ENCODE data around the gene MED14.
"Not testable (repeated sequence)": the region's sequence is repeated elsewhere in the genome, so short reads cannot be mapped to it uniquely, and the experiment has no call there.

MED14 gene

DNA sequence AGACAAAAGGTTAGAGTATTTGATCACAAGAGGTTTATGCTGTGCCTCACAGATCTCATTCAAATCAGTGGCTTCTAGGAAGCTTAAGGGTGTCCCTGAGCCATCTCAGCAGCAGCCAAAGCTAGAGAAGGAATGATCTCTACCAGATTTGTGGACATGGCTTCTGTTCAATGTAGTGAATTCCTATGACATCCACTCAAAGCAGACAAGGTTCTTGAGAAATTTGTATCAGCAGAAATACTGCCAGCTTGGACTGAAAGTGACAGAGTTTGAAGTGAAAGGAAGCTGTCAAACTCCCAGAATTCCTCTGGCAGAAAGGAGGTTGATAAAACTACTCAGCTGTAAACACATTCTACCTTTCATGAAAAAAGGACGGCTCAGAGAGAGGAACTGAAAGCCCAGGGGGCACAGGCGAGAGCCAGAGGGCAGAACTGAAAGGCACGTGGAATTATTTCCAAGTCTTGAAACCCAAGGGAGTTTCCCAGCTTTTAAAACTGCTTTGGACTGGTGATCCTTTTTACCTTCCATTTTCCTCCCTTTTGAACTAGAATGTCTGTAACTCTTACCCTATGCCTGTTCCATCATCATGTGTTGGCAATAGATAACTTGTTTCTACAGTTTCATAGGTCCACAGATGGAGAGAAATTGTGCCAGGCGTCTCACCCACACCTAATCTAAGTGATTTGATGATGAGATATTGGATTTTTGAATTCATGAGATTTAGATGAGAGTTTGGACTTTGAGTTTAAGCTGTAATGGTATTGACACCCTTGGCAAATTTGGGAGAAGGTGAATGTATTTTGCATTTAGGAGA, 14.5 kb upstream of the MED14 start:
- Histone ChIP-seq H3K9me3 (ENCODE audit: control extremely low read depth in 1 of 5, control insufficient read depth in 4 of 5, insufficient read depth in 2 of 5, low read depth in 1 of 5, low read length in 4 of 5) (peaks cover 0 to 2% (median 0%) of the 10 kb centered on the region in 5 experiments), H3K36me3 (ENCODE audit: control insufficient read depth in 4 of 4, insufficient read depth in 4 of 4, low read length in 3 of 4) (no peaks in the 10 kb centered on the region), H3K27me3 (replicated peaks in 2 of 5; ENCODE audit: control insufficient read depth in 4 of 5, insufficient read depth in 5 of 5, low read length in 4 of 5) (peaks cover 0 to 10% (median 0%) of the 10 kb centered on the region in 5 experiments), H3K4me1 (ENCODE audit: control extremely low read depth in 1 of 4, control insufficient read depth in 4 of 4, insufficient read depth in 4 of 4, low read length in 3 of 4) (peaks cover 0 to 12% (median 1%) of the 10 kb centered on the region in 4 experiments), H3K27ac (ENCODE audit: insufficient read depth in 1 of 2, low read depth in 1 of 2, low read length in 2 of 2, poor library complexity in 1 of 2, severe bottlenecking in 2 of 2) (peak overlapping the region in 1 of 2 experiments; percentile 51), H3K4me3 (ENCODE audit: control insufficient read depth in 1 of 7, extremely low read depth in 1 of 7, insufficient read depth in 4 of 7, low read depth in 2 of 7, low read length in 6 of 7) (no peak overlapping the region)
- WGBS (ENCODE audit: insufficient coverage), result 50% methylated on average over 3 of the region's 4 CpGs
- CTCF ChIA-PET, result interaction anchor here (1.2 kb wide), 1 partner anchor 13 kb away, joined by 4 read pairs; no protein-coding TSS in a partner anchor
- DNase-seq, result no peak
- POLR2A ChIA-PET, result no interaction called here

DNA sequence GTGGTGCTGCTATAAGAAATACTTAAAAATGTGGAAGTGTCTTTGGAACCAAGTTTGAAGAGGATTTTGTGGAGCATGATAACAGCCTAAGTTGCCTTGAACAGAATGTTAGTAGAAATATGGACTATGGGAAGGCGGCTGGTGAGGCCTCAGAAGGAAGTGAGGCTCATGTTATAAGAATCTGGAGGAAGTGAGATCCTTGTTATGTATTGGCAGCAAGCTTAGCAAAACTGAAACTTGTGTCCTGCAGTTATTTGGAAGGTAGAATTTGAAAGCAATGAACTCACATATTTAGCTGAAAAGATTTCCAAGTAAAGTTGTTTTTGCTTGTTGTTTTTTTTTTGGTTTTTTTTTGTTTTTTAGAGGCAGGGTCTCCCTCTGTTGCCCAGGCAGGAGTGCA, 13.6 kb upstream of the MED14 start:
- H3K36me3 ChIP-seq (ENCODE audit: control insufficient read depth in 4 of 4, insufficient read depth in 4 of 4, low read length in 3 of 4), result no peaks in the 10 kb centered on the region
- DNase-seq, result no peak
- H3K27me3 ChIP-seq (replicated peaks in 2 of 5; ENCODE audit: control insufficient read depth in 4 of 5, insufficient read depth in 5 of 5, low read length in 4 of 5), result peaks cover 0 to 7% (median 0%) of the 10 kb centered on the region in 5 experiments
- H3K4me1 ChIP-seq (ENCODE audit: control extremely low read depth in 1 of 4, control insufficient read depth in 4 of 4, insufficient read depth in 4 of 4, low read length in 3 of 4), result peaks cover 0 to 12% (median 1%) of the 10 kb centered on the region in 4 experiments
- H3K27ac ChIP-seq (ENCODE audit: insufficient read depth in 1 of 2, low read depth in 1 of 2, low read length in 2 of 2, poor library complexity in 1 of 2, severe bottlenecking in 2 of 2), result no peak overlapping the region
- 23% methylated on average over 1 of the region's 1 CpG for WGBS (ENCODE audit: insufficient coverage)
- ChIA-PET POLR2A (no interaction called here), CTCF (no interaction called here)
- H3K4me3 ChIP-seq (ENCODE audit: control insufficient read depth in 1 of 7, extremely low read depth in 1 of 7, insufficient read depth in 4 of 7, low read depth in 2 of 7, low read length in 6 of 7), result no peak overlapping the region
- H3K9me3 ChIP-seq (ENCODE audit: control extremely low read depth in 1 of 5, control insufficient read depth in 4 of 5, insufficient read depth in 2 of 5, low read depth in 1 of 5, low read length in 4 of 5), result no peaks in the 10 kb centered on the region

DNA sequence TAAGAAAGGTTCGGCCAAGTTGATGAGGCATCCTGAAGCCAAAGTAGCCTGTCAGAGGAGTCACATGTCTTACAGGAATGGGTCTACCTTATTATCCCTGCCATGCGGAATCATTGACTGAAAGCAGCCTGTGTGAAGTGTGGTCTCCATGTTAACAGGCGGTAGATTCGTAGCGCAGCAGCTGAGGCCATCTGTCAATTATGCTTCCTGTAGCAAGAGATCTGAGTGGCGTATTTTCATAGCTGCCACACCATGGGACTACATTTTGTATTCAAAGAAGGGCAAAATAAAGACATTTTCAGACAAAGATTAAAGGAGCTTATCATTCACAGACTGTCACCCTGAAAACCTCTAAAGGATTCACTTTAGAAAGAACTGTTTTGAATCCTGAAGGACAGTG, 11.2 kb upstream of the MED14 start:
- ChIA-PET CTCF (no interaction called here), POLR2A (no interaction called here)
- Histone ChIP-seq H3K36me3 (ENCODE audit: control insufficient read depth in 4 of 4, insufficient read depth in 4 of 4, low read length in 3 of 4) (no peaks in the 10 kb centered on the region), H3K4me1 (ENCODE audit: control extremely low read depth in 1 of 4, control insufficient read depth in 4 of 4, insufficient read depth in 4 of 4, low read length in 3 of 4) (peaks cover 0 to 12% (median 1%) of the 10 kb centered on the region in 4 experiments), H3K27ac (ENCODE audit: insufficient read depth in 1 of 2, low read depth in 1 of 2, low read length in 2 of 2, poor library complexity in 1 of 2, severe bottlenecking in 2 of 2) (no peak overlapping the region), H3K4me3 (ENCODE audit: control insufficient read depth in 1 of 7, extremely low read depth in 1 of 7, insufficient read depth in 4 of 7, low read depth in 2 of 7, low read length in 6 of 7) (no peak overlapping the region), H3K27me3 (replicated peaks in 2 of 5; ENCODE audit: control insufficient read depth in 4 of 5, insufficient read depth in 5 of 5, low read length in 4 of 5) (peaks cover 0 to 11% (median 0%) of the 10 kb centered on the region in 5 experiments), H3K9me3 (ENCODE audit: control extremely low read depth in 1 of 5, control insufficient read depth in 4 of 5, insufficient read depth in 2 of 5, low read depth in 1 of 5, low read length in 4 of 5) (no peaks in the 10 kb centered on the region)
- DNase-seq, result peak in 1 of 3 donors; percentile 55
- 71% methylated on average over 6 of the region's 6 CpGs for WGBS (ENCODE audit: insufficient coverage)

DNA sequence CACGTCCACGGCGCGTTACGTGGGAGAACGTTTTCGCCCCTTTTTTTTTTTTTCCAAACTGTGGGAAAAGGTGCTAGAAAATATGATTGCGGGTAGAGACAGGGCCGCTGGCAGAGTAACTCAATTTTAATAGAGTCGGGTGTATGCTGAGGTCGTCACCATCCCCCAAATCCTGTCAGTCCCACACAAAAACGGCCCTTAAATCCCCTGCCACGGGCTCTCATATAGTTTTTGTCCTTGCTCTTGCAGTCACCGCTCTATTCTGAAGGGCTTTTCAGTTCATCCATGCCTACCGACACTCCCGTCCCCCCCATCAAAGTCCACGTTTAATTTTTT, 796 bp upstream of the MED14 start:
- H3K27ac ChIP-seq (ENCODE audit: insufficient read depth in 1 of 2, low read depth in 1 of 2, low read length in 2 of 2, poor library complexity in 1 of 2, severe bottlenecking in 2 of 2), result peak overlapping the region; percentile 85 to 96
- POLR2A ChIA-PET, result interaction anchor here (1.0 kb wide), 1 partner anchor 55 kb away, joined by 3 read pairs; no protein-coding TSS in a partner anchor
- no peaks in the 10 kb centered on the region for H3K36me3 ChIP-seq (ENCODE audit: control insufficient read depth in 4 of 4, insufficient read depth in 4 of 4, low read length in 3 of 4)
- peak overlapping the region; percentile 39 to 89 (median 78) for H3K4me3 ChIP-seq (ENCODE audit: control insufficient read depth in 1 of 7, extremely low read depth in 1 of 7, insufficient read depth in 4 of 7, low read depth in 2 of 7, low read length in 6 of 7)
- CTCF ChIA-PET, result interaction anchor here (0.9 to 1.0 kb wide), 2 partner anchors 19 to 192 kb away, joined by 3 read pairs; no protein-coding TSS in a partner anchor
- WGBS (ENCODE audit: insufficient coverage), result 2% methylated on average over 7 of the region's 17 CpGs
- H3K4me1 ChIP-seq (ENCODE audit: control extremely low read depth in 1 of 4, control insufficient read depth in 4 of 4, insufficient read depth in 4 of 4, low read length in 3 of 4), result peaks cover 8 to 25% (median 13%) of the 10 kb centered on the region in 4 experiments
- no peak for DNase-seq
- no peaks in the 10 kb centered on the region for H3K9me3 ChIP-seq (ENCODE audit: control extremely low read depth in 1 of 5, control insufficient read depth in 4 of 5, insufficient read depth in 2 of 5, low read depth in 1 of 5, low read length in 4 of 5)
- H3K27me3 ChIP-seq (replicated peaks in 2 of 5; ENCODE audit: control insufficient read depth in 4 of 5, insufficient read depth in 5 of 5, low read length in 4 of 5), result peaks cover 0 to 14% (median 0%) of the 10 kb centered on the region in 5 experiments

DNA sequence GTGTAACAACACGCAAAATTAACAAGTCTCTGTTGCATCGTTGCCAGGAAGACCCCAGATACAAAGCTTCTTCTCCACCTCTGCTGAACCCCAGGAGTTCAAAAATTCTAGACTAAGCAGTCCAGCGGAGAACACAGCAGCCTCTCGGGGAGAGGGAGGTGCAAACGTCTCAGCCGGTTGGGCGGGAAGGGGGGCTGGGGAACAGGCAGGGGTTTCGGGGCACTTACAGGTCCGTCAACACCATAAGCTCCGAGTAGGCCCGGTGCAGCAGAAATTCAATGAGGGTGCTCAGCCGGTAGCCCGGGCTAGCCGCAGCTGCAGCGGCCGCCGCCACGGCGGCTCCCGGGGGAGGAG, 394 bp downstream of the MED14 start:
- Histone ChIP-seq H3K27me3 (replicated peaks in 2 of 5; ENCODE audit: control insufficient read depth in 4 of 5, insufficient read depth in 5 of 5, low read length in 4 of 5) (peaks cover 0 to 15% (median 0%) of the 10 kb centered on the region in 5 experiments), H3K36me3 (ENCODE audit: control insufficient read depth in 4 of 4, insufficient read depth in 4 of 4, low read length in 3 of 4) (no peaks in the 10 kb centered on the region), H3K9me3 (ENCODE audit: control extremely low read depth in 1 of 5, control insufficient read depth in 4 of 5, insufficient read depth in 2 of 5, low read depth in 1 of 5, low read length in 4 of 5) (no peaks in the 10 kb centered on the region), H3K4me3 (ENCODE audit: control insufficient read depth in 1 of 7, extremely low read depth in 1 of 7, insufficient read depth in 4 of 7, low read depth in 2 of 7, low read length in 6 of 7) (peak overlapping the region; percentile 49 to 89 (median 78)), H3K4me1 (ENCODE audit: control extremely low read depth in 1 of 4, control insufficient read depth in 4 of 4, insufficient read depth in 4 of 4, low read length in 3 of 4) (peaks cover 14 to 35% (median 20%) of the 10 kb centered on the region in 4 experiments), H3K27ac (ENCODE audit: insufficient read depth in 1 of 2, low read depth in 1 of 2, low read length in 2 of 2, poor library complexity in 1 of 2, severe bottlenecking in 2 of 2) (peak overlapping the region; percentile 68 to 96)
- ChIA-PET POLR2A (interaction anchor here (0.6 to 0.7 kb wide), 3 partner anchors 10 to 845 kb away, joined by 3 read pairs; no protein-coding TSS in a partner anchor), CTCF (interaction anchor here (0.8 to 1.1 kb wide), 4 partner anchors 13 to 56 kb away, joined by 3 to 5 read pairs (median 4); no protein-coding TSS in a partner anchor)
- WGBS (ENCODE audit: insufficient coverage), result 0% methylated on average over 9 of the region's 20 CpGs
- DNase-seq, result peak in 1 of 3 donors; percentile 19

DNA sequence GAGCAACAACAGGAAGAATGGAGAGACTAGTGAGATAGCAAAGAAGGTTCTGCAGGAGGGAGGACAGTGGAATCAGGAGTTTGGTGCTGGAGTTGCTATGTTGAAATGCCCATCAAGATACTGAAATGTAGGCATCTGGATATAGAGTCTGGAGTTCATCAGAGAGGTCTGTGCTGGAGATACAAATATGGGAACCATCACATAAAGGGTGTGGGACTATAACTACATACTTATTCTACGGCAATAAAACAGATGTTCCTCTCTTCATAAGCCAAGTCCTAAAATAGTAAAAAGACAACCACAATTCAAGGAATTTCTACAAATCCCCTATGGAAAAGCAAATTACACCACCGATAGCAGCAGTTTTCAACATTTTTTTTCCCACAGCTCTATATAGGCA, 1.6 kb downstream of the MED14 start:
- Histone ChIP-seq H3K4me1 (ENCODE audit: control extremely low read depth in 1 of 4, control insufficient read depth in 4 of 4, insufficient read depth in 4 of 4, low read length in 3 of 4) (peaks cover 15 to 32% (median 23%) of the 10 kb centered on the region in 4 experiments), H3K4me3 (ENCODE audit: control insufficient read depth in 1 of 7, extremely low read depth in 1 of 7, insufficient read depth in 4 of 7, low read depth in 2 of 7, low read length in 6 of 7) (peak overlapping the region in 3 of 7 experiments; percentile 7 to 82 (median 70)), H3K36me3 (ENCODE audit: control insufficient read depth in 4 of 4, insufficient read depth in 4 of 4, low read length in 3 of 4) (no peaks in the 10 kb centered on the region), H3K27ac (ENCODE audit: insufficient read depth in 1 of 2, low read depth in 1 of 2, low read length in 2 of 2, poor library complexity in 1 of 2, severe bottlenecking in 2 of 2) (no peak overlapping the region), H3K27me3 (replicated peaks in 2 of 5; ENCODE audit: control insufficient read depth in 4 of 5, insufficient read depth in 5 of 5, low read length in 4 of 5) (peaks cover 0 to 15% (median 0%) of the 10 kb centered on the region in 5 experiments), H3K9me3 (ENCODE audit: control extremely low read depth in 1 of 5, control insufficient read depth in 4 of 5, insufficient read depth in 2 of 5, low read depth in 1 of 5, low read length in 4 of 5) (no peaks in the 10 kb centered on the region)
- DNase-seq, result no peak
- WGBS (ENCODE audit: insufficient coverage), result 44% methylated on average over 1 of the region's 2 CpGs
- CTCF ChIA-PET, result no interaction called here
- POLR2A ChIA-PET, result no interaction called here

DNA sequence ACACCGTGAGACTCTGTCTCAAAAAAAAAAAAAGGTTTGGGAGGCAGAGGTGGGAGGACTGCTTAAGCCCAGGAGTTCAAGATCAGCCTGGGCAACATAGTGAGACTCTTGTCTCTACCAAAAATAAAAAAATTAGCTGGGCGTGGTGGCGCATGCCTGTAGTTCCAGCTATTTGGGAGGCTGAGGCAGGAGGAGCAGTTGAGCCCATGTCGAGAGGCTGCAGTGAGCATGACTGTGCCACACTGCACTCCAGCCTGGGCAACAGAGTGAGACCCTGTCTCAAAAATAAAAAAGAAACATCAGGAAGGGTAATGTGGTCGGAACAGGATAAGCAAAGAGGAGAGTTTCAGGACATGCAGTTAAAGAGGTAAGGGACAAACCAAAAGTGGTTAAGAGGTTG, 2.8 kb downstream of the MED14 start:
- 95% methylated on average over 4 of the region's 5 CpGs for WGBS (ENCODE audit: insufficient coverage)
- Histone ChIP-seq H3K4me1 (ENCODE audit: control extremely low read depth in 1 of 4, control insufficient read depth in 4 of 4, insufficient read depth in 4 of 4, low read length in 3 of 4) (peaks cover 15 to 31% (median 23%) of the 10 kb centered on the region in 4 experiments), H3K27me3 (replicated peaks in 2 of 5; ENCODE audit: control insufficient read depth in 4 of 5, insufficient read depth in 5 of 5, low read length in 4 of 5) (peaks cover 0 to 15% (median 0%) of the 10 kb centered on the region in 5 experiments), H3K4me3 (ENCODE audit: control insufficient read depth in 1 of 7, extremely low read depth in 1 of 7, insufficient read depth in 4 of 7, low read depth in 2 of 7, low read length in 6 of 7) (peak overlapping the region in 1 of 7 experiments; percentile 16)
- DNase-seq; H3K27ac ChIP-seq (ENCODE audit: insufficient read depth in 1 of 2, low read depth in 1 of 2, low read length in 2 of 2, poor library complexity in 1 of 2, severe bottlenecking in 2 of 2); CTCF ChIA-PET; POLR2A ChIA-PET; H3K9me3 ChIP-seq (ENCODE audit: control extremely low read depth in 1 of 5, control insufficient read depth in 4 of 5, insufficient read depth in 2 of 5, low read depth in 1 of 5, low read length in 4 of 5); H3K36me3 ChIP-seq (ENCODE audit: control insufficient read depth in 4 of 4, insufficient read depth in 4 of 4, low read length in 3 of 4): not testable (repeated sequence)
